Measurements from ENCODE around the gene INA. TPM values are rescaled to one million over a fixed set of nuclear protein-coding genes. Genes with fewer than 3 reads are reported as not detected.

INA gene
- total RNA-seq, 1 donor from 2014 or later, result 6.2 TPM

- Mint-ChIP-seq H3K27me3 (peaks cover 3% of the 10 kb centered on the region), H3K36me3 (ENCODE audit: insufficient read depth) (no peaks in the 10 kb centered on the region), H3K27ac (no peak overlapping the region), H3K9me3 (ENCODE audit: low read depth) (no peaks in the 10 kb centered on the region), H3K4me1 (ENCODE audit: low read depth) (no peaks in the 10 kb centered on the region), H3K4me3 (ENCODE audit: low read depth) (no peak overlapping the region)
- TF ChIP-seq CTCF (IDR thresholded peaks at IDR 0.05; ENCODE audit: unreplicated experiment), result no peak
- no peak for DNase-seq (ENCODE audit: low spot score, unreplicated experiment)
Measured at GRCh38 chr10:103295374-103296015, 18.6 kb downstream of the INA start.

- Mint-ChIP-seq H3K4me1 (ENCODE audit: low read depth) (no peaks in the 10 kb centered on the region), H3K27ac (no peak overlapping the region), H3K27me3 (no peaks in the 10 kb centered on the region), H3K36me3 (ENCODE audit: insufficient read depth) (peaks cover 32% of the 10 kb centered on the region), H3K9me3 (ENCODE audit: low read depth) (no peaks in the 10 kb centered on the region), H3K4me3 (ENCODE audit: low read depth) (no peak overlapping the region)
- no peak for DNase-seq (ENCODE audit: low spot score, unreplicated experiment)
- no peak for TF ChIP-seq CTCF (IDR thresholded peaks at IDR 0.05; ENCODE audit: unreplicated experiment)
Measured at GRCh38 chr10:103307594-103307993, 30.7 kb downstream of the INA start.

GRCh38 chr10:103310197-103310596 lies 33.3 kb downstream of the INA start:
- H3K4me3 Mint-ChIP-seq (ENCODE audit: low read depth), result no peak overlapping the region
- no peak overlapping the region for H3K27ac Mint-ChIP-seq
- TF ChIP-seq CTCF (IDR thresholded peaks at IDR 0.05; ENCODE audit: unreplicated experiment), result no peak
- H3K36me3 Mint-ChIP-seq (ENCODE audit: insufficient read depth), result peaks cover 29% of the 10 kb centered on the region
- DNase-seq (ENCODE audit: low spot score, unreplicated experiment), result no peak
- H3K9me3 Mint-ChIP-seq (ENCODE audit: low read depth), result no peaks in the 10 kb centered on the region
- H3K27me3 Mint-ChIP-seq, result no peaks in the 10 kb centered on the region
- no peaks in the 10 kb centered on the region for H3K4me1 Mint-ChIP-seq (ENCODE audit: low read depth)

- Mint-ChIP-seq H3K27me3 (no peaks in the 10 kb centered on the region), H3K4me3 (ENCODE audit: low read depth) (no peak overlapping the region), H3K4me1 (ENCODE audit: low read depth) (no peaks in the 10 kb centered on the region), H3K27ac (no peak overlapping the region), H3K9me3 (ENCODE audit: low read depth) (no peaks in the 10 kb centered on the region), H3K36me3 (ENCODE audit: insufficient read depth) (peaks cover 23% of the 10 kb centered on the region)
- TF ChIP-seq CTCF (IDR thresholded peaks at IDR 0.05; ENCODE audit: unreplicated experiment), result no peak
- no peak for DNase-seq (ENCODE audit: low spot score, unreplicated experiment)
Measured at GRCh38 chr10:103316087-103316486, 39.1 kb downstream of the INA start.

- H3K27me3 Mint-ChIP-seq, result no peaks in the 10 kb centered on the region
- peaks cover 12% of the 10 kb centered on the region for H3K36me3 Mint-ChIP-seq (ENCODE audit: insufficient read depth)
- H3K9me3 Mint-ChIP-seq (ENCODE audit: low read depth), result no peaks in the 10 kb centered on the region
- H3K4me3 Mint-ChIP-seq (ENCODE audit: low read depth), result no peak overlapping the region
- no peak for TF ChIP-seq CTCF (IDR thresholded peaks at IDR 0.05; ENCODE audit: unreplicated experiment)
- H3K27ac Mint-ChIP-seq, result no peak overlapping the region
- no peak for DNase-seq (ENCODE audit: low spot score, unreplicated experiment)
- H3K4me1 Mint-ChIP-seq (ENCODE audit: low read depth), result no peaks in the 10 kb centered on the region
Measured at GRCh38 chr10:103327906-103328305, 51.0 kb downstream of the INA start.
